Measurements from ENCODE around the gene DBNDD1.
"Not testable (repeated sequence)": the region's sequence is repeated elsewhere in the genome, so short reads cannot be mapped to it uniquely, and the experiment has no call there.

Gene DBNDD1

GRCh38 chr16:90010676-90011507 lies 8.4 kb downstream of the DBNDD1 start:
- no peak for DNase-seq

DNA sequence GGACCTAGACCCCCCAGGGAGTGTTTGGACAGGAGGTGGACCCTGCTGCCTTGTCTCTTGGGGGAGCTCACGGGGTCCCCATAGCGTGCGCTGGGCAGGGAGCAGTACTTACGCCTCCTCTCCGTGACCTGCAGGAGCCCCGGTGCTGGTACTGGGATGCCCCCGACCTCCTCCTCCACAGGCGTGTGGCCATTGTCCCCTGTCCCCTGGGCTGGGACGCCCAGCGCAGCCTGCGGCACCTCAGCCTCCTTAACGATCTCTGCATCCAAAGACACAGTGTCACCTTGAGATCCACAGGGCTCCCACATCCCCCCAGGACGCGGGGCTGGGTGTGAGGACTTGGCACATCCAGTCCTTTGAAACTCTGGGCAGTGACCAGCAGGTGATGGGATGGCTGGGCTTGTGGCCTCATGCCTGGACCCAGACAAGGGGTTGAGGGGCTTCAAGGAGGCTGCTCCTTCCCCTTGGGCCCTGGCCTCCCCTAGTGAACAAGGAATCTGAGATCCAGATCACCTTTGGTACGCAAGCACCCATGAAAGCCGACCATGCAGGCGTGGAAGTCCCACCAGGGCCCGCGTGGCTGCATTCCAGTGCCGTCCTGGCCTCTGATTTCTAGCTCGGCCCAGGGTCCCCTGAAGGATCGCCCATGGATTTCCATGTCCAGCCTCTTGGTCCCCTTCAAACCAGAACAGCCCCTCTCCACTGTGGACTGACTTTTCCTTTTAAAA lies 9.9 kb downstream of the DBNDD1 start:
- DNase-seq, result no peak

DNA sequence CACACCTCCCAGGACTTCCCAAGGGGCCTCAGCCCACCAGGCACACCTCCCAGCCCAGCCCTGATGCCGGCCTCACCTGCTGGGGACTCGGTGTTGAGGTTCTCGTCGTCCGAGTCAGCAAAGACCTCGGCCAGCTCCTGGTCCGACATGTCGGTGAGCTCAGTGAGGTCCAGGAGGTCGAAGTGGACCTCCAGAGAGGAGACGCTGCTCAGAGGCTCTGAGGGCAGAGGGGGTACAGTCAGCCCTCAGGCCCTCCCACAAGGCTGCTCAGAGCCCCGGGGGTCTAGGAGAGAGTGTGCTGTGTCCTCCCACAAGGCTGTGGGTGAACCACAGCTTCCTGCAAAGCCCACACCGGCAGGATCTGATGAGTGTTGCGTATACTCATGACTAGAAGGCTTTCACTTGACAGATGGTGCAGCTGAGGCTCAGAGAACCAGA lies 10.5 kb downstream of the DBNDD1 start:
- peak; percentile 16 for DNase-seq

GRCh38 chr16:90007635-90008234 lies 11.5 kb downstream of the DBNDD1 start:
- DNase-seq, result not testable (repeated sequence)

- DNase-seq, result no peak
Measured at GRCh38 chr16:90007015-90007414, 12.2 kb downstream of the DBNDD1 start.

- DNase-seq, result no peak
Measured at GRCh38 chr16:90005956-90006663, 13.1 kb downstream of the DBNDD1 start.

- no peak for DNase-seq
Measured at GRCh38 chr16:90004577-90004976, 14.7 kb downstream of the DBNDD1 start.

- DNase-seq, result no peak
Measured at GRCh38 chr16:90002759-90003158, 16.5 kb downstream of the DBNDD1 start.

- DNase-seq, result no peak
Measured at GRCh38 chr16:90001761-90002503, 17.3 kb downstream of the DBNDD1 start.

- DNase-seq, result no peak
Measured at GRCh38 chr16:90000733-90001427, 18.4 kb downstream of the DBNDD1 start.

GRCh38 chr16:89999831-90000574 lies 19.3 kb downstream of the DBNDD1 start:
- DNase-seq, result no peak

DNA sequence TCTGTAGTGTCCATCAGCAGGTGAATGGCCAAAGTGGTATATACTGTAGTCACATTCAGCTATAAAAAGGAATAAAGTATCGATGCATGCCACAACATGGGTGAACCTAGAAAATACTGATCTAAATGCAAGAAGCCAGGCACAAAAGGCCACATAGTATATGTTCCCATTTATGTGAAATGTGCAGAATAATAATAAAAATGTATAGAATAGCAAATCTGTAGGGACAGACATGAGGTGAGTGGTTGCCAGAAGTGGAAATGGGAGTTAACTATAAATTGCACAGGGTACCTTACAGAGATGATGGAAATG lies 23.1 kb downstream of the DBNDD1 start:
- DNase-seq, result no peak

- not testable (repeated sequence) for DNase-seq
Measured at GRCh38 chr16:89995475-89996177, 23.6 kb downstream of the DBNDD1 start.

DNA sequence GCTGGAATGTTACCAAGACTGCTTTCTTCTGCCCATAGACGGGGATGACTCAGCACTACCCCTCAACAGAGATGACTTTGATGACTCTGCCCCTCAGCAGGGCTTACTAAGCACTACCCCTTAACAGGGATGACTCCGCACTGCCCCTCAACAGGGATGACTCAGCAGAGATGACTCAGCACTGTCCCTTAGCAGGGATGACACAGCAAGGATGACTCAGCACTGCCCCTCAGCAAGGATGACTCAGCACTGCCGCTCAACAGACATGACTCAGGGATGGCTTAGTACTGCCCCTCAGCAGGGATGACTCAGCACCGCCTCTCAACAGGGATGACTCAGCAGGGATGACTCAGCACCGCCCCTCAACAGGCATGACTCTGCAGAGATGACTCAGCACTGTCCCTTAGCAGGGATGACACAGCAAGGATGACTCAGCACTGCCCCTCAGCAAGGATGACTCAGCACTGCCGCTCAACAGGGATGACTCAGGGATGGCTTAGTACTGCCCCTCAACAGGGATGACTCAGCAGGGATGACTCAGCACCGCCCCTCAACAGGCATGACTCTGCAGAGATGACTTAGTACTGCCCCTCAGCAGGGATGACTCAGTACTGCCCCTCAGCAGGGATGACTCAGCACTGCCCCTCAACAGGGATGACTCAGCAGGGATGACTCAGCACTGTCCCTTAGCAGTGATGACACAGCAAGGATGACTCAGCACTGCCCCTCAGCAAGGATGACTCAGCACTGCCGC lies 24.4 kb downstream of the DBNDD1 start:
- not testable (repeated sequence) for DNase-seq

DNA sequence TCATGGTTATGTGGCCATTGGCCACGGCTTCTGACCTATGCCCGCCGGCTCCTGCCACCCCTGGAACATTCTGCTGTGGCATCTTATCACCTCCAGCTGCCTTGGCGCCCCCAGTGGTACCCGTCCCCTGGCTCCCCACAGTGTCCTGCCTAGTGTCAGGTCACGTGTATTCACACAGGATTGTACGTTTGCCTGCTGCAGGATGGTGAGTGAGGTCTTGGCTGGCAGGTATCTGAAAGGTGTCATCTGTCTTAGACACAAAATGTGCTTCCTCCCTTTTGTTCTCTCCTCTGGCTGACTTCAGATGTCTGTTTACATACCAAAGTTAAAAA lies 24.9 kb downstream of the DBNDD1 start:
- no peak for DNase-seq

DNA sequence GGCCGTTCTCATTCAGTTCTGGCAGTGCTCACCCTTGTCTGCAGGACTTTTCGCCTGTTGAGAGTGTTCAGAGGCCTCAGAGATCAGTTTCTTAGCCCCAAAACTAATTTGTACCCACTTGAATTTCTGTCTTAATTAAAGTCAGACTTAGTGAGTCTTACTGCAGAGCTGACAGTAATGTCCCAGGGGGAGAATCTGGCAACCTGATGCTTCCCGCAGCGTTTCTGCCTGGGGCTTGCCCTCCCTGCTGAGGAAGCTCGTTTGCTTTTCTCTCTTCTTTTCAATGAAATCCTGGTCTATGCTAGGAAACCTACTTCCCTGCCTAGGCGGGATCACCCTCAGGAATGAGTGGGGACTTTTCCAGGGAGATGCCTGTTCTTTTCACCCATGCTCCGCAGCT lies 25.3 kb downstream of the DBNDD1 start:
- DNase-seq, result no peak

GRCh38 chr16:89993377-89993776 lies 25.9 kb downstream of the DBNDD1 start:
- no peak for DNase-seq

GRCh38 chr16:89990799-89991198 lies 28.5 kb downstream of the DBNDD1 start:
- no peak for DNase-seq

GRCh38 chr16:89988951-89989350 lies 30.3 kb downstream of the DBNDD1 start:
- DNase-seq, result no peak

DNA sequence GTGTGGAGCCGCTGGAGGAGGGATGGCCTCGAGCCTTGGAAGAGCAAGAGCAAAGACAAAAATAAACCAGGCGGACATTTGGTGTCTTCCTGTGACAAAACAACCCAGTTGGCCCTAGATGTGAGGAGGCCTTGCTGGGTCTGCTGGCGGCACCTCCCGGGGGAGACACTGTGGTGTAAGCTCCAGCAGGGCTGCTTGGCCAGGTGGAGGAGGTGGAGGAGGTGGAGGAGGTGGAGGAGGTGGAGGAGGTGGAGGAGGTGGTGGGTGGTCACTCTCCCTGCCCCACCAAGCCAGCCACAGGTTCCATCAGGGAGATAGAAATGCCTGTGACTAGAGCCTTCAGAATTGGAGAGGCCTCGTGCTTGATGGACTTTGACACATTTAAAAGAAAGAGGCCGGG lies 32.1 kb downstream of the DBNDD1 start:
- DNase-seq, result no peak

Measured in SIG-M5 (cell line).